Vagina (tissue), 2 donors: Measurements from ENCODE around the gene VAMP3. TPM values are rescaled to one million over a fixed set of nuclear protein-coding genes. Genes with fewer than 3 reads are reported as not detected.

Source experiments
- DNase-seq, 2 donors: peaks; one replicate each; pipeline ENCODE4 v3.0.0-alpha.2; 2017; ENCODE audit errors: extremely low spot score in 2 of 2
- H3K27ac ChIP-seq: fragments of 200-600 bp; sonication (generic); one replicate; pipeline ENCODE4 v1.5.1; 2019
- H3K27me3 ChIP-seq: fragments of 200-600 bp; sonication (generic); one replicate; pipeline ENCODE4 v1.5.1; 2019
- H3K36me3 ChIP-seq, 2 donors: fragments of 200-600 bp; sonication (generic); one replicate each; pipeline ENCODE4 v1.5.1; 2017 to 2019
- H3K4me1 ChIP-seq: fragments of 200-600 bp; sonication (generic); one replicate; pipeline ENCODE4 v1.5.1; 2019
- H3K4me3 ChIP-seq, 2 donors: fragments of 200-600 bp; sonication (generic); 1 replicate in 1 of 2; 2 replicates in 1 of 2; pipeline ENCODE4 v1.5.1; 2016 to 2019
- H3K9me3 ChIP-seq: fragments of 200-600 bp; sonication (generic); one replicate; pipeline ENCODE4 v1.5.1; 2019
- CTCF ChIP-seq, 3 experiments: fragments of 450-650 bp in 2 of 3; fragments of 200-600 bp in 1 of 3; sonication (generic) in 1 of 3; IDR thresholded peaks; one replicate each; pipeline ENCODE4 v1.5.1; 2017 to 2019; ENCODE audit warnings: antibody characterized with exemption in 3 of 3, mild to moderate bottlenecking in 2 of 3, moderate library complexity in 2 of 3
- POLR2A ChIP-seq, 2 donors: fragments of 450-650 bp; IDR thresholded peaks; one replicate each; pipeline ENCODE4 v1.6.1; 2017; ENCODE audit warnings: antibody characterized with exemption in 2 of 2, mild to moderate bottlenecking in 2 of 2, moderate library complexity in 2 of 2
- POLR2AphosphoS5 ChIP-seq, 2 donors: sonication (generic); formaldehyde crosslinking; IDR thresholded peaks; one replicate each; pipeline ENCODE4 v1.9.0; 2017; ENCODE audit warnings: antibody characterized with exemption in 2 of 2, mild to moderate bottlenecking in 2 of 2, low read depth in 1 of 2; ENCODE audit not compliant: insufficient read depth in 1 of 2
- intact Hi-C: fragments of 100-400 bp; cut with DNase I; formaldehyde crosslinking; loops from one replicate; pipeline ENCODE4 v1.15.1; 2023
- total RNA-seq: library from RNA; depleted of rRNA; stranded (reverse); fragments of >200 nt; gene quantifications from one replicate; pipeline ENCODE4 v1.2.3, GENCODE V29; 2016

VAMP3 gene
- total RNA-seq, 1 donor from 2014 or later: 59.2 TPM

GRCh38 chr1:7752512-7753417 lies 18.3 kb upstream of the VAMP3 start:
- TF ChIP-seq POLR2AphosphoS5 (IDR thresholded peaks at IDR 0.05; ENCODE audit: insufficient read depth in 1 of 2, low read depth in 1 of 2) (peak in 1 of 2 donors; percentile 70), CTCF (IDR thresholded peaks at IDR 0.05) (peak; percentile 75 to 90 (median 79)), POLR2A (IDR thresholded peaks at IDR 0.05) (no peak)
- Histone ChIP-seq H3K27me3 (no peaks in the 10 kb centered on the region), H3K36me3 (no peaks in the 10 kb centered on the region), H3K4me1 (peaks cover 4% of the 10 kb centered on the region), H3K4me3 (peak overlapping the region; percentile 20 to 24), H3K9me3 (no peaks in the 10 kb centered on the region), H3K27ac (peak overlapping the region; percentile 16)
- DNase-seq: no peak
- intact Hi-C loops: no loop called here

GRCh38 chr1:7753641-7754040 lies 17.5 kb upstream of the VAMP3 start:
- no peaks in the 10 kb centered on the region for H3K9me3 ChIP-seq
- H3K36me3 ChIP-seq: no peaks in the 10 kb centered on the region
- H3K27me3 ChIP-seq: no peaks in the 10 kb centered on the region
- no peak for TF ChIP-seq POLR2A (IDR thresholded peaks at IDR 0.05)
- no peak for TF ChIP-seq POLR2AphosphoS5 (IDR thresholded peaks at IDR 0.05; ENCODE audit: insufficient read depth in 1 of 2, low read depth in 1 of 2)
- no peak for TF ChIP-seq CTCF (IDR thresholded peaks at IDR 0.05)
- no peak overlapping the region for H3K27ac ChIP-seq
- H3K4me1 ChIP-seq: peaks cover 4% of the 10 kb centered on the region
- H3K4me3 ChIP-seq: no peak overlapping the region
- intact Hi-C loops: no loop called here
- DNase-seq: no peak

- DNase-seq: no peak
- Histone ChIP-seq H3K4me1 (peaks cover 4% of the 10 kb centered on the region), H3K27me3 (no peaks in the 10 kb centered on the region), H3K27ac (no peak overlapping the region), H3K36me3 (no peaks in the 10 kb centered on the region), H3K4me3 (no peak overlapping the region), H3K9me3 (no peaks in the 10 kb centered on the region)
- intact Hi-C loops: no loop called here
- TF ChIP-seq POLR2A (IDR thresholded peaks at IDR 0.05): no peak
- TF ChIP-seq CTCF (IDR thresholded peaks at IDR 0.05): no peak
- TF ChIP-seq POLR2AphosphoS5 (IDR thresholded peaks at IDR 0.05; ENCODE audit: insufficient read depth in 1 of 2, low read depth in 1 of 2): no peak
Measured at GRCh38 chr1:7754234-7754633, 16.9 kb upstream of the VAMP3 start.

- Histone ChIP-seq H3K36me3 (no peaks in the 10 kb centered on the region), H3K4me3 (no peak overlapping the region), H3K4me1 (peaks cover 4% of the 10 kb centered on the region), H3K27ac (no peak overlapping the region), H3K27me3 (no peaks in the 10 kb centered on the region), H3K9me3 (no peaks in the 10 kb centered on the region)
- no peak for DNase-seq
- no peak for TF ChIP-seq CTCF (IDR thresholded peaks at IDR 0.05)
- no peak for TF ChIP-seq POLR2AphosphoS5 (IDR thresholded peaks at IDR 0.05; ENCODE audit: insufficient read depth in 1 of 2, low read depth in 1 of 2)
- no peak for TF ChIP-seq POLR2A (IDR thresholded peaks at IDR 0.05)
- intact Hi-C loops: no loop called here
Measured at GRCh38 chr1:7755448-7755847, 15.6 kb upstream of the VAMP3 start.

- Histone ChIP-seq H3K27me3 (no peaks in the 10 kb centered on the region), H3K9me3 (no peaks in the 10 kb centered on the region), H3K27ac (no peak overlapping the region), H3K36me3 (no peaks in the 10 kb centered on the region), H3K4me1 (no peaks in the 10 kb centered on the region), H3K4me3 (no peak overlapping the region)
- no peak for DNase-seq
- intact Hi-C loops: no loop called here
- TF ChIP-seq POLR2A (IDR thresholded peaks at IDR 0.05): no peak
- TF ChIP-seq CTCF (IDR thresholded peaks at IDR 0.05): no peak
- TF ChIP-seq POLR2AphosphoS5 (IDR thresholded peaks at IDR 0.05; ENCODE audit: insufficient read depth in 1 of 2, low read depth in 1 of 2): no peak
Measured at GRCh38 chr1:7760245-7760644, 10.9 kb upstream of the VAMP3 start.
